Upper lobe of left lung (tissue), 6 donors: ENCODE results near the gene DNAJB11. TPM values are rescaled to one million over a fixed set of nuclear protein-coding genes. Genes with fewer than 3 reads are reported as not detected.
"Not testable (repeated sequence)": the region's sequence is repeated elsewhere in the genome, so short reads cannot be mapped to it uniquely, and the experiment has no call there.

Source experiments
- ATAC-seq, 2 donors: fragments of 200-7000 bp; cut with Tn5 transposase; one replicate each; pipeline ENCODE4 v1.9.1; 2022; ENCODE audit warnings: mild to moderate bottlenecking in 2 of 2, moderate library complexity in 2 of 2; ENCODE audit not compliant: low FRiP score in 2 of 2
- DNase-seq, 2 donors: peaks; one replicate each; pipeline ENCODE4 v3.0.0-alpha.2; 2019 to 2020
- H3K27ac ChIP-seq, 4 donors: fragments of 200-600 bp; sonication (generic); one replicate each; pipeline ENCODE4 v1.5.1; 2016 to 2019
- H3K27me3 ChIP-seq, 4 donors: fragments of 200-600 bp; sonication (generic); one replicate each; pipeline ENCODE4 v1.5.1; 2017 to 2019
- H3K36me3 ChIP-seq, 4 donors: fragments of 200-600 bp; sonication (generic); one replicate each; pipeline ENCODE4 v1.5.1; 2016 to 2019
- H3K4me1 ChIP-seq, 4 donors: fragments of 200-600 bp; sonication (generic); one replicate each; pipeline ENCODE4 v1.5.1; 2018 to 2019
- H3K4me3 ChIP-seq, 4 donors: fragments of 200-600 bp; sonication (generic); one replicate each; pipeline ENCODE4 v1.5.1; 2017 to 2019; ENCODE audit warnings: mild to moderate bottlenecking in 2 of 4, moderate library complexity in 1 of 4
- H3K9me3 ChIP-seq, 4 donors: fragments of 200-600 bp; sonication (generic); one replicate each; pipeline ENCODE4 v1.5.1; 2018 to 2019
- CTCF ChIP-seq, 6 experiments: fragments of 450-650 bp in 4 of 6; fragments of 200-600 bp in 2 of 6; sonication (generic) in 2 of 6; IDR thresholded peaks; one replicate each; pipeline ENCODE4 v1.5.1; 2016 to 2019; ENCODE audit warnings: antibody characterized with exemption in 6 of 6
- EP300 ChIP-seq, 4 donors: sonication (generic); formaldehyde crosslinking; IDR thresholded peaks; one replicate each; pipeline ENCODE4 v1.5.1; 2017; ENCODE audit warnings: antibody characterized with exemption in 4 of 4, control low read depth in 2 of 4
- POLR2A ChIP-seq, 4 donors: fragments of 450-650 bp; IDR thresholded peaks; one replicate each; pipeline ENCODE4 v1.5.1; 2016 to 2017; ENCODE audit warnings: antibody characterized with exemption in 4 of 4, mild to moderate bottlenecking in 2 of 4
- POLR2AphosphoS5 ChIP-seq, 2 donors: sonication (generic); formaldehyde crosslinking; IDR thresholded peaks; one replicate each; pipeline ENCODE4 v1.5.1; 2017; ENCODE audit warnings: antibody characterized with exemption in 2 of 2
- WGBS, 2 donors: methylation state at CpG; one replicate each; pipeline ENCODE4 v1.1.5; 2017 to 2018; 5-methylcytosine and 5-hydroxymethylcytosine counted together
- small RNA-seq, 4 donors: library from RNA; depleted of rRNA; stranded (forward); fragments of <200 nt; gene quantifications; one replicate each; pipeline ENCODE3, GENCODE V24; 2016
- total RNA-seq, 6 donors: library from RNA; depleted of rRNA in 4 of 6; stranded (reverse); fragments of >200 nt in 4 of 6; gene quantifications; one replicate each; pipeline versions ENCODE4 v1.1.0 to v1.2.1, GENCODE V29; 2016 to 2021
- donor health status: DM: no; HTN: no; CAD: no; lungs with moderate emphysema.
- donor health status: DM: no; HTN: yes; CAD: no; lungs with severe emphysema.

DNAJB11 gene
- total RNA-seq, 6 donors from 2014 or later: 10.5 to 52.7 (median 38.9) TPM

- Histone ChIP-seq H3K36me3 (no peaks in the 10 kb centered on the region), H3K9me3 (no peaks in the 10 kb centered on the region), H3K4me1 (no peaks in the 10 kb centered on the region), H3K27me3 (no peaks in the 10 kb centered on the region), H3K4me3 (no peak overlapping the region), H3K27ac (no peak overlapping the region)
- TF ChIP-seq EP300 (IDR thresholded peaks at IDR 0.05) (no peak), POLR2AphosphoS5 (IDR thresholded peaks at IDR 0.05) (no peak), POLR2A (IDR thresholded peaks at IDR 0.05) (no peak), CTCF (IDR thresholded peaks at IDR 0.05) (no peak)
- ATAC-seq: no peak
- no peak for DNase-seq
These were observed 63.0 kb downstream of the DNAJB11 start for GRCh38 chr3:186633481-186633880.

- 89 to 92% methylated on average over 5 of the region's 5 CpGs for WGBS, 2 donors
- H3K4me1 ChIP-seq, ATAC-seq, H3K36me3 ChIP-seq, DNase-seq, H3K27me3 ChIP-seq, H3K4me3 ChIP-seq, H3K27ac ChIP-seq, H3K9me3 ChIP-seq: not testable (repeated sequence)
These were observed 63.7 kb downstream of the DNAJB11 start for GRCh38 chr3:186634207-186634606.

Small RNAs within 50 kb of the gene (small RNA-seq; reads per million reads assigned to genes)
- 0 reads per million in 4 donors for gene RF00017

Other genes with a start within 250 kb of the DNAJB11 start
- 10 to 100 TPM in 1 of 6 donors, 1 to 10 TPM in 5; 4.4 to 32.5 (median 6.5) TPM for gene DGKG, start 208.5 kb upstream of the DNAJB11 start, total RNA-seq
- 1 to 10 TPM; 2.7 to 9.4 (median 3.2) TPM for gene CRYGS, start 26.3 kb upstream of the DNAJB11 start, total RNA-seq
- gene TBCCD1, start 3.4 kb upstream of the DNAJB11 start, total RNA-seq: 10 to 100 TPM in 5 of 6 donors, 1 to 10 TPM in 1; 8.3 to 20.4 (median 11.0) TPM
- 1 to 10 TPM in 2 of 6 donors, not detected in 4; 1.1 to 1.5 TPM for gene AHSG, start 42.3 kb downstream of the DNAJB11 start, total RNA-seq
- not detected for gene FETUB, start 69.7 kb downstream of the DNAJB11 start, total RNA-seq
- under 1 TPM in 2 of 6 donors, not detected in 4; 0.13 to 0.23 TPM for gene HRG, start 95.3 kb downstream of the DNAJB11 start, total RNA-seq
- gene KNG1, start 146.6 kb downstream of the DNAJB11 start, total RNA-seq: under 1 TPM in 2 of 6 donors, not detected in 4; 0.46 to 0.51 TPM
- gene EIF4A2, start 212.9 kb downstream of the DNAJB11 start, total RNA-seq: 100 to 1,000 TPM; 215 to 409 (median 290) TPM
- gene RFC4, start 235.8 kb downstream of the DNAJB11 start, total RNA-seq: 10 to 100 TPM in 1 of 6 donors, 1 to 10 TPM in 5; 6.0 to 14.9 (median 8.7) TPM